Astrocyte (in vitro differentiated cells and primary cell): ENCODE results near the gene CNEP1R1. TPM values are rescaled to one million over a fixed set of nuclear protein-coding genes. Genes with fewer than 3 reads are reported as not detected.

Source experiments
- DNase-seq: peaks from one replicate; pipeline ENCODE4 v3.0.0-alpha.2; 2010; ENCODE audit warnings: low read depth
- FAIRE-seq: peaks from 2 replicates; lab custom pipeline; 2011; peaks lifted over from hg19 to GRCh38; lab: Jason Lieb, UNC
- H2AFZ ChIP-seq: 2 replicates; pipeline ENCODE4 v1.6.0; 2012; ENCODE audit warnings: low read depth, low read length, inconsistent platforms
- H3K27ac ChIP-seq: 2 replicates; pipeline ENCODE4 v1.5.1; 2011; ENCODE audit warnings: low read depth, low read length, inconsistent platforms
- H3K27me3 ChIP-seq: 2 replicates; pipeline ENCODE4 v1.6.0; 2011; ENCODE audit warnings: low read length, inconsistent platforms; ENCODE audit not compliant: insufficient read depth
- H3K36me3 ChIP-seq: 2 replicates; pipeline ENCODE4 v1.5.1; 2011; ENCODE audit warnings: low read length, inconsistent platforms; ENCODE audit not compliant: insufficient read depth
- H3K4me1 ChIP-seq: 2 replicates; pipeline ENCODE4 v1.5.1; 2011; ENCODE audit warnings: low read length, inconsistent platforms; ENCODE audit not compliant: insufficient read depth
- H3K4me2 ChIP-seq: 2 replicates; pipeline ENCODE4 v1.6.0; 2012; ENCODE audit warnings: low read length, inconsistent platforms
- H3K4me3 ChIP-seq: 2 replicates; pipeline ENCODE4 v1.5.1; 2011; ENCODE audit warnings: low read depth, mild to moderate bottlenecking, low read length, inconsistent platforms; ENCODE audit not compliant: insufficient read depth
- H3K79me2 ChIP-seq: 2 replicates; pipeline ENCODE4 v1.6.0; 2012; ENCODE audit warnings: mild to moderate bottlenecking, low read length, inconsistent platforms; ENCODE audit not compliant: insufficient read depth
- H3K9ac ChIP-seq: 2 replicates; pipeline ENCODE4 v1.6.0; 2012; ENCODE audit warnings: mild to moderate bottlenecking, low read length, inconsistent platforms
- H3K9me3 ChIP-seq: 2 replicates; pipeline ENCODE4 v1.5.1; 2012; ENCODE audit warnings: low read depth, mild to moderate bottlenecking, low read length, inconsistent platforms; ENCODE audit not compliant: insufficient read depth
- H4K20me1 ChIP-seq: 2 replicates; pipeline ENCODE4 v1.6.0; 2012; ENCODE audit warnings: low read length, inconsistent platforms; ENCODE audit not compliant: insufficient read depth
- H3K27ac Mint-ChIP-seq: one replicate; pipeline ENCODE4 v1.8.0; 2021; ENCODE audit warnings: mild to moderate bottlenecking, mixed read lengths; ENCODE audit not compliant: unreplicated experiment
- H3K27me3 Mint-ChIP-seq: one replicate; pipeline ENCODE4 v1.8.0; 2021; ENCODE audit warnings: low read depth, mixed read lengths; ENCODE audit not compliant: unreplicated experiment
- H3K36me3 Mint-ChIP-seq: one replicate; pipeline ENCODE4 v1.8.0; 2021; ENCODE audit warnings: low read depth, mixed read lengths; ENCODE audit not compliant: unreplicated experiment
- H3K4me1 Mint-ChIP-seq: one replicate; pipeline ENCODE4 v1.8.0; 2021; ENCODE audit warnings: low read depth, mixed read lengths; ENCODE audit not compliant: unreplicated experiment
- H3K4me3 Mint-ChIP-seq: one replicate; pipeline ENCODE4 v1.8.0; 2021; ENCODE audit warnings: mild to moderate bottlenecking, moderate library complexity, mixed read lengths; ENCODE audit not compliant: unreplicated experiment
- H3K9me3 Mint-ChIP-seq: one replicate; pipeline ENCODE4 v1.8.0; 2021; ENCODE audit warnings: mild to moderate bottlenecking, mixed read lengths; ENCODE audit not compliant: unreplicated experiment
- CTCF ChIP-seq: IDR thresholded peaks from 2 replicates; pipeline ENCODE4 v1.5.1; 2011; ENCODE audit warnings: low read depth, mild to moderate bottlenecking, inconsistent platforms, low read length, moderate library complexity; ENCODE audit not compliant: insufficient read depth
- EZH2 ChIP-seq: IDR thresholded peaks from 2 replicates; pipeline ENCODE4 v1.6.1; 2012; ENCODE audit warnings: mild to moderate bottlenecking, low read length, inconsistent platforms; ENCODE audit not compliant: insufficient read depth
- total RNA-seq: library from RNA; stranded (reverse); gene quantifications from 2 replicates; pipeline ENCODE4 v1.2.1, GENCODE V29; 2021

The CNEP1R1 gene
- total RNA-seq, 1 donor from 2014 or later: 31.1 TPM

DNA sequence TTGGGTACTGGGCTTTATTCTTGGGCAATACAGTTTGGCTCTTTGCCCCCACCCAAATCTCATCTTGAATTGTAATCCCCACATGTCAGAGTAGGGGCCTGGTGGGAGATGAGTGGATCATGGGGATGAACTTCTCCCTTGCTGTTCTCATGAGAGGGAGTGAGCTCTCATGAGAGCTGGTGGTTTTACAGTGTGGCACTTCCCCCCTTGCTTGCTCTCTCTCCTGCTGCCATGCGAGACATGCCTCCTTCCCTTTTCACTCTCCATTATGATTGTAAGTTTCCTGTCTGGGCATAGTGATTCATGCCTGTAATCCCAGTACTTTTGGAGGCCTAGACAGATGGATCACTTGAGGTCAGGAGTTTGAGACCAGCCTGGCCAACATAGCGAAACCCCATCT is 18.1 kb upstream of the CNEP1R1 start:
- Mint-ChIP-seq H3K27me3 (peaks cover 2% of the 10 kb centered on the region), H3K4me1 (no peaks in the 10 kb centered on the region), H3K9me3 (peaks cover 21% of the 10 kb centered on the region), H3K4me3 (no peak overlapping the region), H3K36me3 (no peaks in the 10 kb centered on the region), H3K27ac (no peak overlapping the region)
- H4K20me1 ChIP-seq: no peaks in the 10 kb centered on the region
- H3K79me2 ChIP-seq: no peaks in the 10 kb centered on the region
- FAIRE-seq (no peak), DNase-seq (no peak)
- no peak overlapping the region for H3K4me2 ChIP-seq
- no peak for TF ChIP-seq CTCF
- TF ChIP-seq EZH2: no peak
- H3K36me3 ChIP-seq: no peaks in the 10 kb centered on the region
- H3K27ac ChIP-seq: no peak overlapping the region
- H3K4me1 ChIP-seq: no peaks in the 10 kb centered on the region
- H2AFZ ChIP-seq: no peak overlapping the region
- no peaks in the 10 kb centered on the region for H3K9me3 ChIP-seq
- no peaks in the 10 kb centered on the region for H3K27me3 ChIP-seq
- H3K4me3 ChIP-seq: no peak overlapping the region
- H3K9ac ChIP-seq: no peak overlapping the region

GRCh38 chr16:50007744-50008143 is 17.3 kb upstream of the CNEP1R1 start:
- Mint-ChIP-seq H3K27me3 (peaks cover 2% of the 10 kb centered on the region), H3K9me3 (peaks cover 21% of the 10 kb centered on the region), H3K4me3 (no peak overlapping the region), H3K27ac (no peak overlapping the region), H3K36me3 (no peaks in the 10 kb centered on the region), H3K4me1 (no peaks in the 10 kb centered on the region)
- no peaks in the 10 kb centered on the region for H4K20me1 ChIP-seq
- no peak for FAIRE-seq
- H3K4me3 ChIP-seq: no peak overlapping the region
- no peak overlapping the region for H3K27ac ChIP-seq
- no peaks in the 10 kb centered on the region for H3K27me3 ChIP-seq
- H3K9me3 ChIP-seq: no peaks in the 10 kb centered on the region
- no peaks in the 10 kb centered on the region for H3K4me1 ChIP-seq
- H3K9ac ChIP-seq: no peak overlapping the region
- no peaks in the 10 kb centered on the region for H3K79me2 ChIP-seq
- DNase-seq: no peak
- TF ChIP-seq CTCF (no peak), EZH2 (no peak)
- no peak overlapping the region for H2AFZ ChIP-seq
- H3K4me2 ChIP-seq: no peak overlapping the region
- H3K36me3 ChIP-seq: no peaks in the 10 kb centered on the region

DNA sequence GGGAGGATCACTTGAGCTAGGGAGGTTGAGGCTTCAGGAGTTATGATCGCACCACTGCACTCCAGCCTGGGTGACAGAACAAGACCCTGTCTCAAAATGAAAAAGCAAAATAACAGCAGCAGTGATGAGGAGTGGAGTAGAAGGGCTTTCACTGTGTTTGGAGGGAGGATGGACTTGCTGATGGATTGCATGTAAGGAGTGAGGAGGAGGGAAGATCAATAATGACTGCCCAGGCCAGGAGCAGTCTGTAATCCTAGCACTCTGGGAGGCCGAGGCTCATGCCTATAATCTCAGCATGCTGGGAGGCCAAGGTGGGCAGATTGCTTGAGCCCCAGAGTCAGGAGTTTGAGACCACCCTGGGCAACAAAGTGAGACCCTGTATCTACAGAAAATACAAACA is 14.8 kb upstream of the CNEP1R1 start:
- Histone ChIP-seq H4K20me1 (no peaks in the 10 kb centered on the region), H3K36me3 (no peaks in the 10 kb centered on the region), H3K9ac (no peak overlapping the region), H3K4me2 (no peak overlapping the region), H3K9me3 (no peaks in the 10 kb centered on the region), H3K79me2 (no peaks in the 10 kb centered on the region), H2AFZ (no peak overlapping the region), H3K4me3 (no peak overlapping the region), H3K4me1 (no peaks in the 10 kb centered on the region), H3K27me3 (no peaks in the 10 kb centered on the region), H3K27ac (no peak overlapping the region)
- H3K27ac Mint-ChIP-seq: no peak overlapping the region
- H3K4me3 Mint-ChIP-seq: no peak overlapping the region
- FAIRE-seq: no peak
- no peaks in the 10 kb centered on the region for H3K36me3 Mint-ChIP-seq
- H3K4me1 Mint-ChIP-seq: no peaks in the 10 kb centered on the region
- DNase-seq: no peak
- no peaks in the 10 kb centered on the region for H3K27me3 Mint-ChIP-seq
- peaks cover 19% of the 10 kb centered on the region for H3K9me3 Mint-ChIP-seq
- no peak for TF ChIP-seq CTCF
- no peak for TF ChIP-seq EZH2
